K562 (cell line): ENCODE measurements around the gene ADAMTS6. TPM values are rescaled to one million over a fixed set of nuclear protein-coding genes. Genes with fewer than 3 reads are reported as not detected.

Experiments used
- CBX5 ChIP-seq: IDR thresholded peaks from 2 replicates; pipeline ENCODE4 v1.6.1; 2014; ENCODE audit warnings: low read depth, borderline replicate concordance
- CEBPB ChIP-seq: fragments of 450-650 bp; IDR thresholded peaks from 2 replicates; pipeline ENCODE4 v1.6.1; 2016; ENCODE audit warnings: missing genetic modification characterization, missing compliant biosample characterization
- HNRNPH1 ChIP-seq: fragments of 200-400 bp; formaldehyde crosslinking; optimal IDR thresholded peaks from 2 replicates; pipeline ENCODE3; 2017; ENCODE audit warnings: low read depth, mild to moderate bottlenecking, low read length, moderate library complexity
- HNRNPLL ChIP-seq: fragments of 200-400 bp; formaldehyde crosslinking; IDR thresholded peaks from 2 replicates; pipeline ENCODE4 v1.6.1; 2017; ENCODE audit warnings: low read length, low read depth, mild to moderate bottlenecking; ENCODE audit not compliant: poor library complexity, severe bottlenecking
- LEF1 ChIP-seq: fragments of 450-650 bp; IDR thresholded peaks from 2 replicates; pipeline ENCODE4 v1.6.1; 2016; ENCODE audit warnings: mild to moderate bottlenecking
- NCOA2 ChIP-seq, 2 experiments: fragments of 450-650 bp; IDR thresholded peaks; 2 replicates each; pipeline ENCODE4 v1.6.1; 2018; ENCODE audit warnings: mild to moderate bottlenecking in 2 of 2, moderate library complexity in 1 of 2; ENCODE audit not compliant: partially characterized antibody in 2 of 2
- NFE2 ChIP-seq: IDR thresholded peaks from 2 replicates; pipeline ENCODE4 v1.6.1; 2014; ENCODE audit warnings: antibody characterized with exemption, low read depth
- NFXL1 ChIP-seq: fragments of 450-650 bp; formaldehyde crosslinking; IDR thresholded peaks from 2 replicates; pipeline ENCODE4 v1.4.0; 2021; ENCODE audit warnings: mild to moderate bottlenecking
- PCBP2 ChIP-seq: fragments of 200-400 bp; formaldehyde crosslinking; IDR thresholded peaks from 2 replicates; pipeline ENCODE4 v1.6.1; 2018; ENCODE audit warnings: low read length, low read depth, mild to moderate bottlenecking, moderate library complexity; ENCODE audit not compliant: poor library complexity, severe bottlenecking
- PRMT5 ChIP-seq: sonication (generic); formaldehyde crosslinking; IDR thresholded peaks from 2 replicates; pipeline ENCODE4 v1.5.0; 2020; ENCODE audit warnings: missing genetic modification reagents
- SAFB ChIP-seq: fragments of 200-400 bp; formaldehyde crosslinking; IDR thresholded peaks from 2 replicates; pipeline ENCODE4 v1.6.1; 2017; ENCODE audit warnings: low read depth, low read length, borderline replicate concordance
- SRSF7 ChIP-seq: fragments of 200-400 bp; formaldehyde crosslinking; optimal IDR thresholded peaks from 2 replicates; pipeline ENCODE3; 2017; ENCODE audit warnings: mild to moderate bottlenecking, low read depth, low read length
- ZFP30 ChIP-seq: fragments of 250-450 bp; sonication (Bioruptor Pico); IDR thresholded peaks from 2 replicates; pipeline ENCODE4 v1.8.0; 2022; ENCODE audit warnings: moderate library complexity, mild to moderate bottlenecking, inconsistent platforms, borderline replicate concordance
- ZNF124 ChIP-seq: sonication (generic); formaldehyde crosslinking; IDR thresholded peaks from 2 replicates; pipeline ENCODE4 v1.8.1; 2022; ENCODE audit warnings: missing genetic modification reagents
- ZNF354B ChIP-seq: fragments of 250-450 bp; sonication (Bioruptor Pico); IDR thresholded peaks from 2 replicates; pipeline ENCODE4 v1.4.0; 2020
- ZNF77 ChIP-seq: fragments of 250-450 bp; sonication (Bioruptor Pico); IDR thresholded peaks from 2 replicates; pipeline ENCODE4 v1.5.0; 2020
- polyA plus RNA-seq, 8 experiments: library from polyadenylated mRNA; depleted of rRNA in 4 of 8; stranded (reverse) in 5 of 8; unstranded in 3 of 8; fragments of >200 nt; fragmentation: Nextera tagmentation in 2 of 8; fragmentation: Illumina TruSeq in 1 of 8; extraction: Ambion mirVana in 2 of 8; extraction: Trizol in 1 of 8; gene quantifications; 2 replicates each; pipeline versions ENCODE4 v1.2.1 to v1.2.3, GENCODE V29; 2011 to 2014; ENCODE audit warnings: inconsistent platforms in 1 of 8, missing spikeins in 1 of 8
- total RNA-seq, 7 experiments: library from RNA; depleted of rRNA in 6 of 7; stranded (reverse); fragments of >200 nt in 6 of 7; fragmentation: Illumina TruSeq in 2 of 7; extraction: Trizol in 2 of 7; gene quantifications; 2 replicates each; pipeline versions ENCODE4 v1.2.1 to v1.2.3, GENCODE V29; 2011 to 2021; ENCODE audit warnings: low replicate concordance in 1 of 7
- TF ChIP-seq, protein P1 (sequence below): IDR thresholded peaks from 3 replicates; pipeline ENCODE4 v1.6.1; 2011; ENCODE audit warnings: borderline replicate concordance, mild to moderate bottlenecking; ENCODE audit not compliant: insufficient read length, insufficient read depth
- TF ChIP-seq, protein P2 (sequence below): fragments of 200-800 bp; sonication (Bioruptor generic); IDR thresholded peaks from 2 replicates; pipeline ENCODE4 v1.6.1; 2017; ENCODE audit warnings: missing genetic modification characterization, missing compliant biosample characterization
- TF ChIP-seq, protein P3 (sequence below): fragments of 250-450 bp; sonication (Bioruptor Pico); IDR thresholded peaks from 2 replicates; pipeline ENCODE4 v1.5.0; 2020; ENCODE audit warnings: mild to moderate bottlenecking
- TF ChIP-seq, protein P4 (sequence below): IDR thresholded peaks from 3 replicates; pipeline ENCODE4 v1.6.1; 2011; ENCODE audit warnings: borderline replicate concordance, mild to moderate bottlenecking, moderate library complexity; ENCODE audit not compliant: insufficient read length; ENCODE audit errors: extremely low read depth

ADAMTS6 gene
- total and polyA plus RNA-seq, 9 of the 15 experiments (the other 6 are each of a cell fraction or from before 2014, with no cell fraction given): 0.57 to 5.3 (median 1.5) TPM

DNA sequence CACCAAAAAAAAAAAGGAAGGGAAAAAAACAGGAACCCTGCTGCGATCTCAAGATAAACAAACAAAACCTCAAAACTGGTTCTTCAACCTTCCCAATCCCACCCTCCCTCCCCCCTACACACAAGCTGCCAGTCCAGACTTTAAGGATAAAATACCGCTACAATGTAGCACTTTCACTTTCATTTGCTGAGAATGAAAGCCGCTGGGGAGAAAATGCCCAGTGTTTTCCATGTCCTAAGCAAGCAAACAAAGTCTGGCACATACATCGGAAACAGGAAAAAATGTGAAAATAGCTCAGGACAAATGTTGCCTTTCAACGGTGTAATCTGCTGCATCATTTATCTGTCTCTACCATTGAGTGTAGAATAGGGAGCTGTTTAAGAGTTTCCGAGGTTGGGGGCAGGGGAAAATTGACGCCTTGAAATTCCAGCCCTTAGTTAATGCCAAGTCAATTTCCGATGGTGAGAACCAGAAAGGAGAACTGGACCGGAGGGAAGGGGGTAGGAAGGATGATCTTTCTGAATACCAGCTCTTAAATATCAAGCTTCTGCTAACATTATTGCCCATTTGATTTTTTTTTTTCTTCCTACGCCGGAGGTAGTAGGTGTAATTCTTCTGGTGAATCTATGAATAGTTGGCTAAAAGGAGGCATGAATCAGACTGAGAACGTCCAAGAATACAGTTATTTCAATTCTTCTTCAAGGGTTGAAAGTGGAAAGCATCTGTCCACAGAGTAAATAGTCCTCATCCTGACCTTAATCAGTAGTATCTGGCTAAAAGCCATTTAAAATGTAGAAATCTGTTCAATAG, 1.2 kb upstream of the ADAMTS6 start (continued):
- TF ChIP-seq ZNF124 (no peak), CEBPB (tag) (no peak), ZFP30 (CRISPR knock-in tag) (no peak), ZNF354B (CRISPR knock-in tag) (no peak), NFXL1 (CRISPR knock-in tag) (no peak), CBX5 (no peak), PRMT5 (CRISPR knock-in tag) (no peak), HNRNPLL (no peak), SAFB (no peak), NCOA2 (IDR thresholded peaks at IDR 0.05; ENCODE audit: partially characterized antibody in 2 of 2) (no peak), ZNF77 (CRISPR knock-in tag) (no peak), SRSF7 (no peak), HNRNPH1 (no peak), LEF1 (peak; percentile 77), PCBP2 (no peak), NFE2 (peak; percentile 79)
- TF ChIP-seq, protein P1, sequence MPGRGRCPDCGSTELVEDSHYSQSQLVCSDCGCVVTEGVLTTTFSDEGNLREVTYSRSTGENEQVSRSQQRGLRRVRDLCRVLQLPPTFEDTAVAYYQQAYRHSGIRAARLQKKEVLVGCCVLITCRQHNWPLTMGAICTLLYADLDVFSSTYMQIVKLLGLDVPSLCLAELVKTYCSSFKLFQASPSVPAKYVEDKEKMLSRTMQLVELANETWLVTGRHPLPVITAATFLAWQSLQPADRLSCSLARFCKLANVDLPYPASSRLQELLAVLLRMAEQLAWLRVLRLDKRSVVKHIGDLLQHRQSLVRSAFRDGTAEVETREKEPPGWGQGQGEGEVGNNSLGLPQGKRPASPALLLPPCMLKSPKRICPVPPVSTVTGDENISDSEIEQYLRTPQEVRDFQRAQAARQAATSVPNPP: no peak
- TF ChIP-seq, protein P2, sequence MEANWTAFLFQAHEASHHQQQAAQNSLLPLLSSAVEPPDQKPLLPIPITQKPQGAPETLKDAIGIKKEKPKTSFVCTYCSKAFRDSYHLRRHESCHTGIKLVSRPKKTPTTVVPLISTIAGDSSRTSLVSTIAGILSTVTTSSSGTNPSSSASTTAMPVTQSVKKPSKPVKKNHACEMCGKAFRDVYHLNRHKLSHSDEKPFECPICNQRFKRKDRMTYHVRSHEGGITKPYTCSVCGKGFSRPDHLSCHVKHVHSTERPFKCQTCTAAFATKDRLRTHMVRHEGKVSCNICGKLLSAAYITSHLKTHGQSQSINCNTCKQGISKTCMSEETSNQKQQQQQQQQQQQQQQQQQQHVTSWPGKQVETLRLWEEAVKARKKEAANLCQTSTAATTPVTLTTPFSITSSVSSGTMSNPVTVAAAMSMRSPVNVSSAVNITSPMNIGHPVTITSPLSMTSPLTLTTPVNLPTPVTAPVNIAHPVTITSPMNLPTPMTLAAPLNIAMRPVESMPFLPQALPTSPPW (CRISPR knock-in tag): peak; percentile 78
- TF ChIP-seq, protein P3, sequence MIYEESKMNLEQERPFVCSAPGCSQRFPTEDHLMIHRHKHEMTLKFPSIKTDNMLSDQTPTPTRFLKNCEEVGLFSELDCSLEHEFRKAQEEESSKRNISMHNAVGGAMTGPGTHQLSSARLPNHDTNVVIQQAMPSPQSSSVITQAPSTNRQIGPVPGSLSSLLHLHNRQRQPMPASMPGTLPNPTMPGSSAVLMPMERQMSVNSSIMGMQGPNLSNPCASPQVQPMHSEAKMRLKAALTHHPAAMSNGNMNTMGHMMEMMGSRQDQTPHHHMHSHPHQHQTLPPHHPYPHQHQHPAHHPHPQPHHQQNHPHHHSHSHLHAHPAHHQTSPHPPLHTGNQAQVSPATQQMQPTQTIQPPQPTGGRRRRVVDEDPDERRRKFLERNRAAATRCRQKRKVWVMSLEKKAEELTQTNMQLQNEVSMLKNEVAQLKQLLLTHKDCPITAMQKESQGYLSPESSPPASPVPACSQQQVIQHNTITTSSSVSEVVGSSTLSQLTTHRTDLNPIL: no peak
- TF ChIP-seq, protein P4, sequence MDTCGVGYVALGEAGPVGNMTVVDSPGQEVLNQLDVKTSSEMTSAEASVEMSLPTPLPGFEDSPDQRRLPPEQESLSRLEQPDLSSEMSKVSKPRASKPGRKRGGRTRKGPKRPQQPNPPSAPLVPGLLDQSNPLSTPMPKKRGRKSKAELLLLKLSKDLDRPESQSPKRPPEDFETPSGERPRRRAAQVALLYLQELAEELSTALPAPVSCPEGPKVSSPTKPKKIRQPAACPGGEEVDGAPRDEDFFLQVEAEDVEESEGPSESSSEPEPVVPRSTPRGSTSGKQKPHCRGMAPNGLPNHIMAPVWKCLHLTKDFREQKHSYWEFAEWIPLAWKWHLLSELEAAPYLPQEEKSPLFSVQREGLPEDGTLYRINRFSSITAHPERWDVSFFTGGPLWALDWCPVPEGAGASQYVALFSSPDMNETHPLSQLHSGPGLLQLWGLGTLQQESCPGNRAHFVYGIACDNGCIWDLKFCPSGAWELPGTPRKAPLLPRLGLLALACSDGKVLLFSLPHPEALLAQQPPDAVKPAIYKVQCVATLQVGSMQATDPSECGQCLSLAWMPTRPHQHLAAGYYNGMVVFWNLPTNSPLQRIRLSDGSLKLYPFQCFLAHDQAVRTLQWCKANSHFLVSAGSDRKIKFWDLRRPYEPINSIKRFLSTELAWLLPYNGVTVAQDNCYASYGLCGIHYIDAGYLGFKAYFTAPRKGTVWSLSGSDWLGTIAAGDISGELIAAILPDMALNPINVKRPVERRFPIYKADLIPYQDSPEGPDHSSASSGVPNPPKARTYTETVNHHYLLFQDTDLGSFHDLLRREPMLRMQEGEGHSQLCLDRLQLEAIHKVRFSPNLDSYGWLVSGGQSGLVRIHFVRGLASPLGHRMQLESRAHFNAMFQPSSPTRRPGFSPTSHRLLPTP: no peak
